ENCODE results near the gene PSAPL1. TPM values are rescaled to one million over a fixed set of nuclear protein-coding genes. Genes with fewer than 3 reads are reported as not detected.

PSAPL1 gene
- total RNA-seq, 4 donors from 2014 or later = not detected

DNA sequence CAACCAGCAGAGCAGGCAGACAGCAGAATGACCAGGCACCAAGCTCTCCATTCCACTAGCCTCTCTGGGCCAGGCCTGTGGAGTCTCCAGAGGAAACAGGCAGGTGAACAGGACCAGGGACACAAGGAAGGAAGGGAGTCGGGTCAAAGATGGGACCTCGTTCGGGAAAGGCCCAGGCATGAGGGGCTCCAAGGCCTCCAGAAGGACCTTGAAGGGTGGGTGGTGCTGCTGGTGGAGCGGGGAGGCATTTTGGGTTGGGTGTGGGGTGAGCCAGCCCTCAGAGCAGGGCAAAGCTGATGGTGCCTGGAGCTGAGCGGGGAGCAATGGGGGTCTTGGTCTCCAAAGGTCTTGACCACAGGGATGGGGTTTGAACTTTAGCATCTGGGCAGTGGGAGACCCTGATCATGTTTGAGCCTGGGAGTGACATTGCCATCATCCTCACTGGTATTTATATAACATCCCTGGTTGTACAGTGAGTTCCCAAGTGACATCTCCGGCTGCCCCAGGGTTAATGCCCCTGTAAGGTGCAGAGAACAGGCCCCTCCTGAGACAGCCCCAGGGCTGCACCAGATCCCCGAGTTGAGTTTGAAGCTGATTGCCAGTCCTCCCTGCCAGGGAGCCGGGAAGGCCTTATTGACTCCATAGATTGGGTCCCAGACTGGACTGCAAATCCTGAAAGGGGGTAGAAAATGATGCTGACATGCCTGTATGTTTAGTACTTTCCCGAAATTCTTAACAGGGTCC lies 52.7 kb downstream of the PSAPL1 start:
- Histone ChIP-seq H3K9me3 (no peaks in the 10 kb centered on the region), H3K27ac (no peak overlapping the region), H3K4me3 (replicated peaks in 1 of 3) (no peak overlapping the region), H3K36me3 (no peaks in the 10 kb centered on the region), H3K4me1 (no peaks in the 10 kb centered on the region), H3K27me3 (no peaks in the 10 kb centered on the region)
- 91% methylated on average over 6 to 9 of the region's 9 CpGs for WGBS, 2 donors
- TF ChIP-seq, protein P1, sequence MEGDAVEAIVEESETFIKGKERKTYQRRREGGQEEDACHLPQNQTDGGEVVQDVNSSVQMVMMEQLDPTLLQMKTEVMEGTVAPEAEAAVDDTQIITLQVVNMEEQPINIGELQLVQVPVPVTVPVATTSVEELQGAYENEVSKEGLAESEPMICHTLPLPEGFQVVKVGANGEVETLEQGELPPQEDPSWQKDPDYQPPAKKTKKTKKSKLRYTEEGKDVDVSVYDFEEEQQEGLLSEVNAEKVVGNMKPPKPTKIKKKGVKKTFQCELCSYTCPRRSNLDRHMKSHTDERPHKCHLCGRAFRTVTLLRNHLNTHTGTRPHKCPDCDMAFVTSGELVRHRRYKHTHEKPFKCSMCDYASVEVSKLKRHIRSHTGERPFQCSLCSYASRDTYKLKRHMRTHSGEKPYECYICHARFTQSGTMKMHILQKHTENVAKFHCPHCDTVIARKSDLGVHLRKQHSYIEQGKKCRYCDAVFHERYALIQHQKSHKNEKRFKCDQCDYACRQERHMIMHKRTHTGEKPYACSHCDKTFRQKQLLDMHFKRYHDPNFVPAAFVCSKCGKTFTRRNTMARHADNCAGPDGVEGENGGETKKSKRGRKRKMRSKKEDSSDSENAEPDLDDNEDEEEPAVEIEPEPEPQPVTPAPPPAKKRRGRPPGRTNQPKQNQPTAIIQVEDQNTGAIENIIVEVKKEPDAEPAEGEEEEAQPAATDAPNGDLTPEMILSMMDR (IDR thresholded peaks at IDR 0.05) = no peak
- no peak for TF ChIP-seq POLR2A (IDR thresholded peaks at IDR 0.05)
- no peak for DNase-seq
- intact Hi-C loops (cut with DNase I) = no loop called here

DNA sequence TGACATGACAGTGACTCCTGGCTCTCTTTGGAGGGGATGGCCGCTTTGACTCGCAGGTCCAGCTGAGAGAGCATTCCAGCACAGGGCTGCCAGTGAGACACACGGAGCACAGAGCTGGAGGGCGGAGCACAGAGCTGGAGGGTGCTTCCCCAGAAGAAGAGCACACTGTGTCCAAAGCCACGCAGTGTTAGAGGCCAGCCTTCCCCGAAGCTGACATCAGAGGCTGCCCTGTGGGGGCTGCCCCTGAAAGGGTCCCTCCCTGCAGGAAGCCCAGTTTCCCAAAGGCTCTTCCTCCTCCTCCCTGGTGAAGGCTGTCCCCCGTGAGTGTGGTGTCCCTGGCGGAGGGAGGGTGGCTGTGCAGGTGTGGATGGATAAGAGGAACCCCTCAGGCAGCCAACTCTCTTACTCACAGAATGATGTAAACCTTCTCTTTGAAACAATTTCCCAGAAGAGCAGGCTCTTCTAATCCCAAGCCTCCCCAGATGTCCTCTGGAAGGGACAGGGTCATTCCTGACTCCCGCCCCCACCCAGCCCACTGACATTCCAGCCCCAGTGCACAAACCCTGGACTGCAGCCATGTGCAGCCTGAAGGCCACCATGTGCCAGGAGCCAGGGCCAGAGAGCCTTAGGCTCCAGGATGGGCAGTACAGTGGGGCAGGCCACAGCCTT lies 53.4 kb downstream of the PSAPL1 start:
- Histone ChIP-seq H3K4me1 (no peaks in the 10 kb centered on the region), H3K27me3 (no peaks in the 10 kb centered on the region), H3K9me3 (no peaks in the 10 kb centered on the region), H3K27ac (no peak overlapping the region), H3K36me3 (no peaks in the 10 kb centered on the region), H3K4me3 (replicated peaks in 1 of 3) (no peak overlapping the region)
- no peak for DNase-seq
- intact Hi-C loops (cut with DNase I) = no loop called here
- no peak for TF ChIP-seq POLR2A (IDR thresholded peaks at IDR 0.05)
- TF ChIP-seq, protein P1 (IDR thresholded peaks at IDR 0.05) = no peak
- WGBS, 2 donors = 64 to 85% methylated on average over 7 to 8 of the region's 9 CpGs

Small RNA genes within 50 kb of the gene (microRNA-seq; reads per million reads assigned to microRNA genes)
- gene MIR4274 = not detected

Small RNA genes within 50 kb of the gene (small RNA-seq; reads per million reads assigned to genes)
- gene MIR4274 = not detected

Other genes with a start within 250 kb of the PSAPL1 start
- gene SORCS2, start 242.4 kb downstream of the PSAPL1 start, total RNA-seq = 10 to 100 TPM in 1 of 4 donors, 1 to 10 TPM in 3; 1.7 to 13.6 (median 3.6) TPM